ENCODE measurements around the gene ELP4. TPM values are rescaled to one million over a fixed set of nuclear protein-coding genes. Genes with fewer than 3 reads are reported as not detected.

The ELP4 gene
- total RNA-seq, 1 experiment from 2014 or later, result 21.4 TPM

DNA sequence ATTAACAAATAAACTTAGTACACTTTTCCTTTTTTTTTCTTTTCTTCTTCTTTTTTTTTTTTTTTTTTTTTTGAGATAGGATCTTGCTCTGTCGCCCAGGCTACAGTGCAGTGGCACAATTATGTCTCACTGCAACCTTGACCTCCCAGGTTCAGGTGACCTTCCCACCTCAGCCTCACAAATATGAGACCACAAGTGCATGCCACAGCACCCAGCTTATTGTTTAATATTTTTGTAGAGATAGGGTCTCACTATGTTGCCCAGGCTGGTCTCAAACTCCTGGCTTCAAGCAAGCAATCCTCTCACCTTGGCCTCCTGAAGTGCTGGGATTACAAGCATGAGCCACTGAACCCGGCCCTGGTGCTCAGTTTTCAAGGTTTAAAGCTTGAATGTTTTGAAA lies 88.9 kb downstream of the ELP4 start:
- ATAC-seq (no peak), DNase-seq (ENCODE audit: low read depth, low spot score) (no peak)
- RAD21 ChIA-PET (ENCODE audit: low non-redundant PET in 1 of 2, low total read pairs in 2 of 2, uncharacterized antibody in 2 of 2, unreplicated experiment in 2 of 2), result no interaction called here
- intact Hi-C loops (cut with micrococcal nuclease), result no loop called here
- Histone ChIP-seq H3K4me1 (ENCODE audit: control insufficient read depth in 1 of 2, insufficient read depth in 2 of 2, low read length in 2 of 2) (no peaks in the 10 kb centered on the region), H3K27ac (ENCODE audit: low read depth, low read length) (no peak overlapping the region), H3K79me2 (ENCODE audit: insufficient read depth, low read length) (no peaks in the 10 kb centered on the region), H3K9me3 (ENCODE audit: control insufficient read depth in 1 of 2, insufficient read depth in 1 of 2, low read depth in 1 of 2, low read length in 2 of 2) (no peaks in the 10 kb centered on the region), H4K20me1 (ENCODE audit: insufficient read depth) (no peaks in the 10 kb centered on the region), H3K27me3 (ENCODE audit: insufficient read depth, low read length) (no peaks in the 10 kb centered on the region), H3K36me3 (ENCODE audit: control insufficient read depth in 1 of 2, insufficient read depth in 2 of 2, low read length in 2 of 2) (no peaks in the 10 kb centered on the region), H3K9me2 (ENCODE audit: insufficient read depth) (no peaks in the 10 kb centered on the region), H2AFZ (ENCODE audit: low read depth, low read length, poor library complexity, severe bottlenecking) (no peak overlapping the region), H3K4me3 (replicated peaks in 1 of 2; ENCODE audit: low read depth in 1 of 2, low read length in 2 of 2) (no peak overlapping the region), H3K9ac (ENCODE audit: low read length) (no peak overlapping the region), H3K4me2 (ENCODE audit: low read length) (no peak overlapping the region)
- POLR2A ChIA-PET, result no interaction called here
- CTCF ChIA-PET, result interaction anchor here (1.5 kb wide), 1 partner anchor 43 kb away, joined by 4 read pairs; no protein-coding TSS in a partner anchor
- no TSS peak for BruUV-seq (replicated peaks)
- no peak for TF ChIP-seq ATF3 (IDR thresholded peaks at IDR 0.05)
- no peak for TF ChIP-seq EZH2phosphoT487 (IDR thresholded peaks at IDR 0.05; ENCODE audit: borderline replicate concordance)
- TF ChIP-seq, protein P1, sequence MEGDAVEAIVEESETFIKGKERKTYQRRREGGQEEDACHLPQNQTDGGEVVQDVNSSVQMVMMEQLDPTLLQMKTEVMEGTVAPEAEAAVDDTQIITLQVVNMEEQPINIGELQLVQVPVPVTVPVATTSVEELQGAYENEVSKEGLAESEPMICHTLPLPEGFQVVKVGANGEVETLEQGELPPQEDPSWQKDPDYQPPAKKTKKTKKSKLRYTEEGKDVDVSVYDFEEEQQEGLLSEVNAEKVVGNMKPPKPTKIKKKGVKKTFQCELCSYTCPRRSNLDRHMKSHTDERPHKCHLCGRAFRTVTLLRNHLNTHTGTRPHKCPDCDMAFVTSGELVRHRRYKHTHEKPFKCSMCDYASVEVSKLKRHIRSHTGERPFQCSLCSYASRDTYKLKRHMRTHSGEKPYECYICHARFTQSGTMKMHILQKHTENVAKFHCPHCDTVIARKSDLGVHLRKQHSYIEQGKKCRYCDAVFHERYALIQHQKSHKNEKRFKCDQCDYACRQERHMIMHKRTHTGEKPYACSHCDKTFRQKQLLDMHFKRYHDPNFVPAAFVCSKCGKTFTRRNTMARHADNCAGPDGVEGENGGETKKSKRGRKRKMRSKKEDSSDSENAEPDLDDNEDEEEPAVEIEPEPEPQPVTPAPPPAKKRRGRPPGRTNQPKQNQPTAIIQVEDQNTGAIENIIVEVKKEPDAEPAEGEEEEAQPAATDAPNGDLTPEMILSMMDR (IDR thresholded peaks at IDR 0.05 in 2 of 3, conservative IDR thresholded peaks at IDR 0.05 in 1 of 3; ENCODE audit: borderline replicate concordance in 1 of 3, insufficient read depth in 1 of 3, low read depth in 2 of 3, low read length in 2 of 3), result no peak
- no peak for TF ChIP-seq JUND (IDR thresholded peaks at IDR 0.05)
- no peak for TF ChIP-seq SRF (IDR thresholded peaks at IDR 0.05; ENCODE audit: low read depth)
- TF ChIP-seq FOSL1 (IDR thresholded peaks at IDR 0.05; ENCODE audit: low read depth), result no peak
- no peak for TF ChIP-seq POLR2A (IDR thresholded peaks at IDR 0.05; ENCODE audit: borderline replicate concordance, extremely low read depth, insufficient read depth, insufficient read length)
- TF ChIP-seq MAX (IDR thresholded peaks at IDR 0.05), result no peak
- no peak for TF ChIP-seq TCF7L2 (IDR thresholded peaks at IDR 0.05; ENCODE audit: borderline replicate concordance, extremely low read depth, insufficient read depth, insufficient read length)
- TF ChIP-seq YY1 (IDR thresholded peaks at IDR 0.05; ENCODE audit: extremely low read depth, insufficient replicate concordance, low read depth, low read length), result no peak
- TF ChIP-seq SP1 (IDR thresholded peaks at IDR 0.05; ENCODE audit: low read depth), result no peak
- TF ChIP-seq ZNF274 (IDR thresholded peaks at IDR 0.05; ENCODE audit: low read depth, low read length), result no peak
- TF ChIP-seq CEBPB (IDR thresholded peaks at IDR 0.05; ENCODE audit: low read depth), result no peak
- no peak for TF ChIP-seq ELF1 (IDR thresholded peaks at IDR 0.05; ENCODE audit: borderline replicate concordance, low read depth)
- TF ChIP-seq CBX3 (IDR thresholded peaks at IDR 0.05; ENCODE audit: low read depth), result no peak

All from HCT116 (cell line).